Ascending aorta (tissue), 2 donors: Measurements from ENCODE around the gene RTN4. TPM values are rescaled to one million over a fixed set of nuclear protein-coding genes. Genes with fewer than 3 reads are reported as not detected.

Experiments
- DNase-seq, 2 donors: peaks; one replicate each; pipeline ENCODE4 v3.0.0-alpha.2; 2019; ENCODE audit warnings: low spot score in 2 of 2
- H3K27ac ChIP-seq, 2 donors: fragments of 200-600 bp; sonication (generic); one replicate each; pipeline ENCODE4 v1.5.1; 2016 to 2017; ENCODE audit warnings: mild to moderate bottlenecking in 1 of 2
- H3K27me3 ChIP-seq: fragments of 200-600 bp; sonication (generic); one replicate; pipeline ENCODE4 v1.5.1; 2017
- H3K36me3 ChIP-seq, 2 donors: fragments of 200-600 bp; sonication (generic); one replicate each; pipeline ENCODE4 v1.5.1; 2016
- H3K4me1 ChIP-seq, 2 donors: fragments of 200-600 bp; sonication (generic); one replicate each; pipeline ENCODE4 v1.5.1; 2016 to 2017; ENCODE audit warnings: mild to moderate bottlenecking in 1 of 2
- H3K4me3 ChIP-seq, 2 donors: fragments of 200-600 bp; sonication (generic); one replicate each; pipeline ENCODE4 v1.5.1; 2016 to 2017; ENCODE audit warnings: mild to moderate bottlenecking in 1 of 2
- H3K9me3 ChIP-seq, 2 donors: fragments of 200-600 bp; sonication (generic); one replicate each; pipeline ENCODE4 v1.5.1; 2016
- intact Hi-C: fragments of 100-400 bp; cut with DNase I; formaldehyde crosslinking; loops from one replicate; pipeline ENCODE4 v1.15.1; 2023
- total RNA-seq: library from RNA; depleted of rRNA; stranded (reverse); fragments of >200 nt; gene quantifications from one replicate; pipeline ENCODE4 v1.1.0, GENCODE V29; 2016
- TF ChIP-seq, protein P1 (sequence below), 3 experiments: fragments of 200-600 bp in 2 of 3; fragments of 450-650 bp in 1 of 3; sonication (generic) in 2 of 3; IDR thresholded peaks; one replicate each; pipeline ENCODE4 v1.5.1; 2016 to 2019; ENCODE audit warnings: antibody characterized with exemption in 3 of 3, mild to moderate bottlenecking in 1 of 3, moderate library complexity in 1 of 3

RTN4 gene
- total RNA-seq, 1 donor from 2014 or later = 296 TPM

DNA sequence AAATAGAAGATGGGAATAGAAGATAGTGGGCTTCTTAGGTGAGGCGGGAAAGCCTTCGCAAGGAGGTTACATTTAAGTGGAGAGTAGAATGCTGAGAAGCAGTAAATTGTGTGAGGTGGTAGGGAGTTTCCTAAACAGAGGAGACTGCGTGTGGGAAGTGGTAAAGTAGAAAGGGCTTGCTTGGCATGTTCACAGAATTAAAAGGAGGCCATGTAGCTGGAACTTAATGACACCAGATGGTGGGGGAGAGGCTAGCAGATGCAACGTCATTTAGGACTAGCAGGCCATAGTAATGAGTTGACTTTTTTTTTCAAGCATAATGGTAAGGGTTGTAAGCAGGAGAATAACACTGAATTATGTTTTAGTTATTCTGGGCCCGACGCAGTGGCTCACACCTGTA is 13.0 kb upstream of the RTN4 start:
- TF ChIP-seq, protein P1, sequence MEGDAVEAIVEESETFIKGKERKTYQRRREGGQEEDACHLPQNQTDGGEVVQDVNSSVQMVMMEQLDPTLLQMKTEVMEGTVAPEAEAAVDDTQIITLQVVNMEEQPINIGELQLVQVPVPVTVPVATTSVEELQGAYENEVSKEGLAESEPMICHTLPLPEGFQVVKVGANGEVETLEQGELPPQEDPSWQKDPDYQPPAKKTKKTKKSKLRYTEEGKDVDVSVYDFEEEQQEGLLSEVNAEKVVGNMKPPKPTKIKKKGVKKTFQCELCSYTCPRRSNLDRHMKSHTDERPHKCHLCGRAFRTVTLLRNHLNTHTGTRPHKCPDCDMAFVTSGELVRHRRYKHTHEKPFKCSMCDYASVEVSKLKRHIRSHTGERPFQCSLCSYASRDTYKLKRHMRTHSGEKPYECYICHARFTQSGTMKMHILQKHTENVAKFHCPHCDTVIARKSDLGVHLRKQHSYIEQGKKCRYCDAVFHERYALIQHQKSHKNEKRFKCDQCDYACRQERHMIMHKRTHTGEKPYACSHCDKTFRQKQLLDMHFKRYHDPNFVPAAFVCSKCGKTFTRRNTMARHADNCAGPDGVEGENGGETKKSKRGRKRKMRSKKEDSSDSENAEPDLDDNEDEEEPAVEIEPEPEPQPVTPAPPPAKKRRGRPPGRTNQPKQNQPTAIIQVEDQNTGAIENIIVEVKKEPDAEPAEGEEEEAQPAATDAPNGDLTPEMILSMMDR (IDR thresholded peaks at IDR 0.05) = no peak
- no peaks in the 10 kb centered on the region for H3K4me1 ChIP-seq
- intact Hi-C loops = no loop called here
- H3K36me3 ChIP-seq = no peaks in the 10 kb centered on the region
- H3K4me3 ChIP-seq = no peak overlapping the region
- no peak for DNase-seq
- no peaks in the 10 kb centered on the region for H3K27me3 ChIP-seq
- no peaks in the 10 kb centered on the region for H3K9me3 ChIP-seq
- no peak overlapping the region for H3K27ac ChIP-seq

- H3K27me3 ChIP-seq = no peaks in the 10 kb centered on the region
- TF ChIP-seq, protein P1 (IDR thresholded peaks at IDR 0.05) = no peak
- DNase-seq = no peak
- H3K36me3 ChIP-seq = no peaks in the 10 kb centered on the region
- no peak overlapping the region for H3K27ac ChIP-seq
- no peaks in the 10 kb centered on the region for H3K9me3 ChIP-seq
- H3K4me3 ChIP-seq = no peak overlapping the region
- intact Hi-C loops = no loop called here
- H3K4me1 ChIP-seq = no peaks in the 10 kb centered on the region
These were observed 12.5 kb upstream of the RTN4 start for GRCh38 chr2:55062754-55063153.

- no peak for DNase-seq
- TF ChIP-seq, protein P1 (IDR thresholded peaks at IDR 0.05) = no peak
- no peak overlapping the region for H3K4me3 ChIP-seq
- H3K4me1 ChIP-seq = no peaks in the 10 kb centered on the region
- H3K9me3 ChIP-seq = no peaks in the 10 kb centered on the region
- no peak overlapping the region for H3K27ac ChIP-seq
- H3K27me3 ChIP-seq = no peaks in the 10 kb centered on the region
- no peaks in the 10 kb centered on the region for H3K36me3 ChIP-seq
- intact Hi-C loops = no loop called here
These were observed 11.5 kb upstream of the RTN4 start for GRCh38 chr2:55061523-55062344.

DNA sequence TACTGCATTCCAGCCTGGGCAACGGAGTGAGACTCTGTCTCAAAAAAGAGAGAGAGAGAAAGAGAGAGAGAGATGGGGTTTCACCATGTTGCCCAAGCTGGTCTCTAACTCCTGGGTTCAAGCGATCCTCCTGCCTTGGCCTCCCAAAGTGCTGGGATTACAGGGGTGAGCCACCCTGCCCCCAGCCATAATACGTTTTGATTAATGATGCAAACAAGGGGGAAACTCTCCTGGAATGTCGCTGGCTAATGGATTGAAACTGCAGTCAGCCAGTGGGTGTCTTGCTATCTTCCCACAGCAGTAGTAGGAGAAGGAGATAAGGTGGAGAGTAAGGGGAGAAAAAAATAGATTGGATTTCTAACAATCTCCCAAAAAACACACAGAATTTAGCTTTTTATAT is 9.5 kb upstream of the RTN4 start:
- Histone ChIP-seq H3K4me3 (no peak overlapping the region), H3K27ac (no peak overlapping the region), H3K27me3 (no peaks in the 10 kb centered on the region), H3K36me3 (no peaks in the 10 kb centered on the region), H3K4me1 (no peaks in the 10 kb centered on the region), H3K9me3 (no peaks in the 10 kb centered on the region)
- TF ChIP-seq, protein P1 (IDR thresholded peaks at IDR 0.05) = no peak
- DNase-seq = no peak
- intact Hi-C loops = loop anchor here (10.0 kb wide), 1 partner anchor 335 kb away; the partner anchor contains the start of gene EML6

DNA sequence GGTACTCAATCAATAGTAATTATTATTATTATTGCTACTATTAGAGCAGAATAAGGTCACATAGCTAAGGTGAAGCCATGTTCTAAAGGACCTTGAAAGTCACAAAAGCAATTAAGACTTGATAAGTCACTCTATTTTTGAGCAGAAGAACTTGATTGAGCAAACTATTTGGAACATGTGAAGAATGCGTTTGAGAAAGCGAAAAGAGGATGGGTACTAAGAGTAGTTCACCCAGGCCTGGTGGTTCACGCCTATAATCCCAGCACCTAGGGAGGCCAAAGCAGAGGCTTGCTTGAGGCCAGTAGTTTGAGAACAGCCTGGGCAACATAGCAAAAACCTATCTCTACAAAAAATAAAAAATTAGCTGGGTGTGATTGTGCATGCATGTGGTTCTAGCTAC is 7.2 kb upstream of the RTN4 start:
- H3K4me1 ChIP-seq = no peaks in the 10 kb centered on the region
- DNase-seq = no peak
- intact Hi-C loops = loop anchor here (10.0 kb wide), 1 partner anchor 333 kb away; the partner anchor contains the start of gene EML6
- H3K27ac ChIP-seq = no peak overlapping the region
- no peak overlapping the region for H3K4me3 ChIP-seq
- H3K9me3 ChIP-seq = no peaks in the 10 kb centered on the region
- H3K27me3 ChIP-seq = no peaks in the 10 kb centered on the region
- TF ChIP-seq, protein P1 (IDR thresholded peaks at IDR 0.05) = no peak
- no peaks in the 10 kb centered on the region for H3K36me3 ChIP-seq
